HG02623 (cell line): Measurements from ENCODE around the gene HEMGN.

Experiments
- ATAC-seq: cut with Tn5 transposase; IDR thresholded peaks from one replicate; pipeline ENCODE4 v1.9.1; 2021; ENCODE audit warnings: moderate library complexity; ENCODE audit not compliant: unreplicated experiment

Gene HEMGN

DNA sequence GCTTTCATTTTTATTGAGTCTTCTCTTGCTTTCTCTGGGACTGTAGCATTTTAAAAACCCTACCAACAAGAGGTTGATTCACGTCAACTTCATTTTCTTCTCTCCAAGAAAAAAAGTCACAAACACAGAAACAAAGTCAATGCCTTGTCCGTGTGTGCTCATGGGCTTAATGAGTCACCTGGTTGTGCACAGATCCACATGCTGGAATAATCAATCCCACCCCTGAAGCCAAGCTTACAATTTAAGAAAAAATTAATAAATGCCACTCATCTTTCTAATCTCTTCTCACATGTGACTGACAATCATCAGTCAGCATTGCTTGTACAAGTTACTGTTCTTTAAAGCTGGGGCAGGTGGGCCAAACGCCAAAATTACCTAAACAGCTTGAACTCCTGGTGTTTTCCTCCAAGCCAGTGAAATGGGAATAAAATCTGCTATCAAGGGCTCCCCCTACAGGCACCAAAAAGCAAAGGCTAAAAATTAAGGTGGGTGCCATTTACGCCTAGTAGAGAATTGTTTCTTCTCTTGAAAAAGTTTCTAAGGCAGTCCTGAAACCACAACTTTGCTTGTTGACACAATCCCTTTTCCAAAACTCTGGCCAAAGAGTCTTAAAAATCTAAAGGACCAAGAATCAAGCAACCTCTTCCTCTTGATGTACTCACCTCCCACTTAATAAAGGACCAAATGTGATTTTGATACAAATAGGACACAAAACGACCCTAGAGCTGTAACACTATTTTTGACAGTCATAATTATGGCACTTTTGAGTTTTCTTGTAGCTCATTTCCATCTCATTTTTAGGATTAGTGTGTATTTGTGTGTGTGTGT is 37.0 kb downstream of the HEMGN start:
- no peak for ATAC-seq

DNA sequence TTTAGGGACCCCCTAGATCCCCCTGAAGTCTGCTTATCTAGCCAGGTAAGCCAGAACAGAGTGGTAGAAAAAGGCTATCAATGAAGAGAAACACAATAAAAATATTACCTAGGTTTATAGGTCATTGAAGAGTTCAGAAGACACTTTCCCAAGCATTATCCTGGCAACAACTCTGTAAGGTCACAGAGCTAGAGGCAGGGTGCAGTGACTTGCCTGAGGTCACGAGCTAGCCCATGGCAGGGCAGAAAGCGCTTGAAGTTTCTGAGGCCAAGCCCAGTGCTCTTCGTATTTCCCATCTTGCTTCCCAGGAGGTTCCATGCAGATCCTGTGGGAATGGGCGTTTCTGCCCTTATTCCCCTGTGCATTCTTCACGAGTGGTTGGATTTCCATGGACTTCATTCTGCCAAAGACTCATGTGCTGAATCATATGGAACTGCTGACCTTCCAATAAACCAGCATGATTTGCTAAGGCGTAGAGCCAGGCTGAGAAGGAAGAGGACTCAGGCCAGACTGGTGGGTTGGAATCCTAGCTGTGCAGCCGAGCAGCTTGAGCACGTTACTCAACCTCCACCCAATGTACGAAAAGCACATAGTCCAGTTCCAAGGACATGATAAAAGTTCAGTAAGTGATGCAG is 37.8 kb downstream of the HEMGN start:
- no peak for ATAC-seq

- ATAC-seq, result no peak
Observed at GRCh38 chr9:97895695-97896332, 42.2 kb downstream of the HEMGN start.

DNA sequence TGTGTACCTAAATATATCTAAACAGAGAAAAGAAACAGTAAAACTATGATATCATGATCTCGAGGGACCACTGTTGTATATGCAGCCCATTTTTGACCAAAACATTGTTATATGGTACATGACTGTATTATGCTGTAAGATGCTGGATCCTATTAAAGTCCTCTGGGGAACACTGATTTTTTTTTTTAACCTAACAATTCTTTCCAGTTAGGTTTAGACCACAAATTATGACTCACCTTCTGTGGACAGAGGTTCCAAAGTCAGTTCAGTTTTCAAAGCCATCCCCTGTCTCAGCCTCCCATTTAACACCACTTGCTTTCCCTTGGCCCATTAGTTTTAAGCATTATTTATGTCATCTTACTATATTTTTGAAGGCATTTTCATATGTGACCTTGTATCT is 42.8 kb downstream of the HEMGN start:
- no peak for ATAC-seq

- ATAC-seq, result no peak
Observed at GRCh38 chr9:97892421-97892820, 45.6 kb downstream of the HEMGN start.

DNA sequence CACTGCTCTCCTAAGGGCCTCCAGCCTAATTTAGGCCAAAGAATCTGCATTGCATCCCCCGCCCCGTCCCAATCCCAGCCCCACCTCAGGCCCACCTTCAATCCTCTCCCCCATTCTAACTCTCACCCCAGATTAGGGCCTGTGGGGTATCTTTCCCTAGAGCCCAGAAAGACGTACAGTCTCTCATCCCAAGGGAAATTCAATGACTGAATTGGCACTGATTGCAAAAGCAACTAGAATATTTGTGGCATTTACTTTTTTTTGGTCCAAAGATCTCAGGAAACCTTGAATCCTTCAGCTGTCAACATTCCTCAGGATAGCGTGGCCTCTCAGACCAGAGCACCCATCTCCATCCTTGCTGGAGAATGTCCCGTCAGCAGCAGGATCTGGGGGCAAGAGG is 46.2 kb downstream of the HEMGN start:
- ATAC-seq, result no peak

DNA sequence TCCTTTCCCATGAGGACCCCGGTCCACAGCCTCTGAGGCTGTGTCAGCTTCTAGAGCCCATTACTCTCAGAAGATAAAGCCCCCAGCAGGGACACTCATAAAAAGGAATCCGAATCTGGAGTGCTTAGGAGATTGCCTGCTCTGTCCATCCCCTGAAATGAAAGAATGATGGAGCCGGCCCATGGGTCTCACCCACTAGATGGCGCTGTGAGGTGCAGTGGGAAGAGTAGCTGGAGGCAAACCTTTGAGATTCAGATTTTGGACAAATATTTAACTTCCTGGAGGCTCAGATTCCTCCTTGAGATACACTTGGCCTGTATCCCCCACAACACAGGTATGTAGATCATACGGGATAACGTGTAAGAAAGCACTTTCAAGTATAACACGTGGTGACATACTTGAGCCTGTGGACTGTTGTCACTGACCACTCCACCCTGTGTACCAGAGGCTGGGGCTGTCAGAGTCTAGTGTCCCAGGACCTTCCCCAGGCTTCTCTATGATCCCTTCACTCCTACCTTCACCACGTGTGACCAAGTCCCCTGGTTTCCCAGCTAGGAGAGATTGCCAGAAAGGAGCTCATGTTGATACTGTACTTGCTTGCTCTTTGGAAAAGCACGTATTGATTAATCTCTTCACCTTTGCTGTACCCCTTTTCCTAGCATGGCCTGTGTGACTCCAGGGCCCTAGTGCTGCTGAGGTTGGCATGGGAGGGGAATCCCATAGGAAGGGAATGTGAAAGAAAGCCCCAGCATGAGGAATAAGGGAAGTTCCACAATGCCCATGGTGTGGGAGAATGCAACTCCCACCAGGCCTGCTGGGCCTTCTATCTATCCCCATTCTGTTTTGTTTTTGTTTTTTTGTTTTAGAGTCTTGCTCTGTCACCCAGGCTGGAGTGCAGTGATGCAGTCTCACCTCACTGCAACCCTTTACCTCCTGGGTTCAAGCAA is 47.8 kb downstream of the HEMGN start:
- ATAC-seq, result no peak

DNA sequence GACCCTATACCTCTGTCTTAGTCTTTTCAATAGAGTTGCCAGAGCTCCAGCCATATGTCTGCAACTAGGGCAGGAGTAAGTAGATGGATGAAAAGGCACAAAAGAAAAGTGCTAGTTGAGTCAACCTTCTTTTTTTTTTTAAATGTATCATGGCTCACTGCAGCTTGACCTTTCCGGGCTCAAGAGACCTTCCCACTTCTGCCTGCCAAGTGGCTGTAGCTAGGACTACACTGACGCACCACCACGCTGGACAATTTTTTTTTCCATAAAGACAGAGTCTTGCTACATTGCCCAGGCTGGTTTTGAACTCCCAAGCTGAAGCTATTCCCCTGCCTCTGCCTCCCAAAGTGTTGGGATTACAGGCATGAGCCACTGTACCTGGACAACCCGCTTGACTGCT is 57.6 kb downstream of the HEMGN start:
- ATAC-seq, result no peak
